H7 (cell line): ENCODE measurements around the gene CD46. TPM values are rescaled to one million over a fixed set of nuclear protein-coding genes. Genes with fewer than 3 reads are reported as not detected.

Experiments
- DNase-seq: peaks from one replicate; pipeline ENCODE4 v3.0.0; 2012
- H3K27me3 ChIP-seq: 2 replicates; pipeline ENCODE4 v1.6.0; 2011; ENCODE audit warnings: mild to moderate bottlenecking, low read length; ENCODE audit not compliant: control insufficient read depth, insufficient read depth
- H3K36me3 ChIP-seq: replicated peaks from 2 replicates; pipeline ENCODE4 v1.5.1; 2011; ENCODE audit warnings: low read length; ENCODE audit not compliant: control insufficient read depth, insufficient read depth
- H3K4me3 ChIP-seq: 2 replicates; pipeline ENCODE4 v1.5.1; 2011; ENCODE audit warnings: low read depth, mild to moderate bottlenecking, control low read depth, low read length, moderate library complexity; ENCODE audit not compliant: insufficient read depth
- total RNA-seq: library from RNA; depleted of rRNA; stranded (reverse); fragments of >200 nt; shearing (Covaris generic); gene quantifications from 2 replicates; pipeline ENCODE4 v1.2.3, GENCODE V29; 2014

The CD46 gene
- total RNA-seq, 1 experiment from 2014 or later, result 80.9 TPM

- H3K27me3 ChIP-seq, result no peaks in the 10 kb centered on the region; the same call in 1 of the 2 replicates
- no peak overlapping the region for H3K4me3 ChIP-seq
- DNase-seq, result no peak
- H3K36me3 ChIP-seq, result no peaks in the 10 kb centered on the region
Measured at GRCh38 chr1:207831517-207832327, 79.9 kb downstream of the CD46 start.

GRCh38 chr1:207832796-207833195, 80.9 kb downstream of the CD46 start:
- DNase-seq, result no peak
- Histone ChIP-seq H3K4me3 (no peak overlapping the region), H3K36me3 (no peaks in the 10 kb centered on the region), H3K27me3 (no peaks in the 10 kb centered on the region; the same call in 1 of the 2 replicates)

GRCh38 chr1:207833381-207833780, 81.5 kb downstream of the CD46 start:
- Histone ChIP-seq H3K4me3 (no peak overlapping the region), H3K36me3 (no peaks in the 10 kb centered on the region), H3K27me3 (no peaks in the 10 kb centered on the region; the same call in 1 of the 2 replicates)
- DNase-seq, result no peak

- DNase-seq, result no peak
Measured at GRCh38 chr1:207833956-207834660, 82.3 kb downstream of the CD46 start.

GRCh38 chr1:207835958-207836357, 84.1 kb downstream of the CD46 start:
- H3K4me3 ChIP-seq, result no peak overlapping the region
- no peaks in the 10 kb centered on the region; the same call in 1 of the 2 replicates for H3K27me3 ChIP-seq
- DNase-seq, result no peak
- H3K36me3 ChIP-seq, result no peaks in the 10 kb centered on the region

More at GRCh38 chr1:207833956-207834660, 82.3 kb downstream of the CD46 start:
- Histone ChIP-seq H3K36me3 (no peaks in the 10 kb centered on the region), H3K27me3 (no peaks in the 10 kb centered on the region; the same call in 1 of the 2 replicates), H3K4me3 (no peak overlapping the region)

- no peak for DNase-seq
- no peak overlapping the region for H3K4me3 ChIP-seq
- H3K36me3 ChIP-seq, result no peaks in the 10 kb centered on the region
- H3K27me3 ChIP-seq, result no peaks in the 10 kb centered on the region; the same call in 1 of the 2 replicates
Measured at GRCh38 chr1:207836591-207837347, 84.9 kb downstream of the CD46 start.

GRCh38 chr1:207837673-207838072, 85.8 kb downstream of the CD46 start:
- Histone ChIP-seq H3K27me3 (no peaks in the 10 kb centered on the region; the same call in 1 of the 2 replicates), H3K36me3 (no peaks in the 10 kb centered on the region), H3K4me3 (no peak overlapping the region)
- DNase-seq, result no peak

- no peak overlapping the region for H3K4me3 ChIP-seq
- no peaks in the 10 kb centered on the region; the same call in 1 of the 2 replicates for H3K27me3 ChIP-seq
- no peak for DNase-seq
- no peaks in the 10 kb centered on the region for H3K36me3 ChIP-seq
Measured at GRCh38 chr1:207838156-207839082, 86.6 kb downstream of the CD46 start.

GRCh38 chr1:207839083-207839413, 87.2 kb downstream of the CD46 start:
- Histone ChIP-seq H3K4me3 (no peak overlapping the region), H3K27me3 (no peaks in the 10 kb centered on the region; the same call in 1 of the 2 replicates), H3K36me3 (no peaks in the 10 kb centered on the region)
- no peak for DNase-seq

GRCh38 chr1:207840380-207840779, 88.5 kb downstream of the CD46 start:
- Histone ChIP-seq H3K4me3 (no peak overlapping the region), H3K27me3 (no peaks in the 10 kb centered on the region), H3K36me3 (no peaks in the 10 kb centered on the region)
- DNase-seq, result peak; percentile 45

- no peak for DNase-seq
- no peaks in the 10 kb centered on the region for H3K27me3 ChIP-seq
- no peak overlapping the region for H3K4me3 ChIP-seq
- no peaks in the 10 kb centered on the region for H3K36me3 ChIP-seq
Measured at GRCh38 chr1:207841293-207841692, 89.4 kb downstream of the CD46 start.

GRCh38 chr1:207841901-207842300, 90.0 kb downstream of the CD46 start:
- no peaks in the 10 kb centered on the region for H3K27me3 ChIP-seq
- DNase-seq, result peak; percentile 58
- no peak overlapping the region for H3K4me3 ChIP-seq
- no peaks in the 10 kb centered on the region for H3K36me3 ChIP-seq

GRCh38 chr1:207842506-207842905, 90.7 kb downstream of the CD46 start:
- DNase-seq, result no peak
- Histone ChIP-seq H3K4me3 (no peak overlapping the region), H3K36me3 (no peaks in the 10 kb centered on the region), H3K27me3 (no peaks in the 10 kb centered on the region)

GRCh38 chr1:207844371-207844770, 92.5 kb downstream of the CD46 start:
- H3K36me3 ChIP-seq, result no peaks in the 10 kb centered on the region
- no peak overlapping the region for H3K4me3 ChIP-seq
- no peaks in the 10 kb centered on the region for H3K27me3 ChIP-seq
- DNase-seq, result no peak
